Kidney epithelial cell (primary cell): ENCODE results near the gene ZNF415. TPM values are rescaled to one million over a fixed set of nuclear protein-coding genes. Genes with fewer than 3 reads are reported as not detected.

ENCODE experiments used
- DNase-seq: peaks from one replicate; pipeline ENCODE4 v3.0.0-alpha.2; 2010; ENCODE audit warnings: low read depth
- H3K27me3 ChIP-seq: 2 replicates; pipeline ENCODE4 v1.6.0; 2011; ENCODE audit warnings: low read length; ENCODE audit not compliant: control insufficient read depth, insufficient read depth
- H3K36me3 ChIP-seq: 2 replicates; pipeline ENCODE4 v1.5.1; 2011; ENCODE audit warnings: low read length; ENCODE audit not compliant: control insufficient read depth, insufficient read depth
- H3K4me3 ChIP-seq: 2 replicates; pipeline ENCODE4 v1.5.1; 2011; ENCODE audit warnings: low read depth, mild to moderate bottlenecking, control low read depth, low read length
- CTCF ChIP-seq: IDR thresholded peaks from 2 replicates; pipeline ENCODE4 v1.5.1; 2011; ENCODE audit warnings: mild to moderate bottlenecking, moderate library complexity, low read length, control low read depth, inconsistent platforms; ENCODE audit not compliant: insufficient read depth, poor library complexity, severe bottlenecking
- total RNA-seq: library from RNA; depleted of rRNA; stranded (reverse); fragments of >200 nt; gene quantifications from 2 replicates; pipeline ENCODE4 v1.2.3, GENCODE V29; 2015

The ZNF415 gene
- total RNA-seq, 1 donor from 2014 or later, result 3.9 TPM

- Histone ChIP-seq H3K4me3 (no peak overlapping the region), H3K36me3 (peaks cover 2% of the 10 kb centered on the region), H3K27me3 (no peaks in the 10 kb centered on the region)
- TF ChIP-seq CTCF, result no peak
- DNase-seq, result no peak
Observed at GRCh38 chr19:53088091-53088490, 44.6 kb downstream of the ZNF415 start.

- Histone ChIP-seq H3K27me3 (no peaks in the 10 kb centered on the region), H3K4me3 (no peak overlapping the region), H3K36me3 (peaks cover 4% of the 10 kb centered on the region)
- no peak for TF ChIP-seq CTCF
- no peak for DNase-seq
Observed at GRCh38 chr19:53086949-53087348, 45.8 kb downstream of the ZNF415 start.

GRCh38 chr19:53085496-53085895, 47.2 kb downstream of the ZNF415 start:
- no peak for TF ChIP-seq CTCF
- no peak for DNase-seq
- Histone ChIP-seq H3K4me3 (no peak overlapping the region), H3K36me3 (peaks cover 3% of the 10 kb centered on the region), H3K27me3 (no peaks in the 10 kb centered on the region)

GRCh38 chr19:53082929-53083328, 49.8 kb downstream of the ZNF415 start:
- Histone ChIP-seq H3K36me3 (peaks cover 3% of the 10 kb centered on the region), H3K4me3 (no peak overlapping the region), H3K27me3 (no peaks in the 10 kb centered on the region)
- TF ChIP-seq CTCF, result no peak
- no peak for DNase-seq

GRCh38 chr19:53079313-53079924, 53.3 kb downstream of the ZNF415 start:
- Histone ChIP-seq H3K4me3 (no peak overlapping the region), H3K36me3 (peaks cover 5% of the 10 kb centered on the region)
- TF ChIP-seq CTCF, result no peak

GRCh38 chr19:53078668-53079067, 54.0 kb downstream of the ZNF415 start:
- H3K27me3 ChIP-seq, result no peaks in the 10 kb centered on the region
- H3K4me3 ChIP-seq, result no peak overlapping the region
- H3K36me3 ChIP-seq, result peaks cover 6% of the 10 kb centered on the region
- TF ChIP-seq CTCF, result no peak
- DNase-seq, result no peak

More at GRCh38 chr19:53079313-53079924, 53.3 kb downstream of the ZNF415 start:
- no peaks in the 10 kb centered on the region for H3K27me3 ChIP-seq
- DNase-seq, result no peak
